ENCODE measurements around the gene IGFBP6. TPM values are rescaled to one million over a fixed set of nuclear protein-coding genes. Genes with fewer than 3 reads are reported as not detected.

The IGFBP6 gene
- total RNA-seq, 2 donors from 2014 or later: 189 to 532 TPM

GRCh38 chr12:53050426-53051057 lies 46.9 kb upstream of the IGFBP6 start:
- 45% methylated on average over 2 of the region's 2 CpGs for WGBS
- H3K9me3 ChIP-seq: no peaks in the 10 kb centered on the region
- peak overlapping the region; percentile 24 to 52 for H3K4me3 ChIP-seq
- H3K27me3 ChIP-seq (replicated peaks; ENCODE audit: insufficient read depth): no peaks in the 10 kb centered on the region
- peak overlapping the region; percentile 99 for H3K27ac ChIP-seq
- TF ChIP-seq POLR2AphosphoS5 (IDR thresholded peaks at IDR 0.05) (no peak), CTCF (IDR thresholded peaks at IDR 0.05) (no peak), POLR2A (IDR thresholded peaks at IDR 0.05) (no peak)
- intact Hi-C loops (cut with DNase I): loop anchor here (10.0 kb wide), 1 partner anchor 454 kb away; the partner anchor contains the start of genes NPFF and TARBP2
- no peaks in the 10 kb centered on the region for H3K36me3 ChIP-seq
- peaks cover 49% of the 10 kb centered on the region for H3K4me1 ChIP-seq (replicated peaks)
- DNase-seq (ENCODE audit: low spot score): no peak

- no peaks in the 10 kb centered on the region for H3K9me3 ChIP-seq
- TF ChIP-seq POLR2A (IDR thresholded peaks at IDR 0.05) (no peak), POLR2AphosphoS5 (IDR thresholded peaks at IDR 0.05) (peak; percentile 76), CTCF (IDR thresholded peaks at IDR 0.05) (peak in 2 of 4 experiments; percentile 37 to 53)
- intact Hi-C loops (cut with DNase I): loop anchor here (10.0 kb wide), 1 partner anchor 454 kb away; the partner anchor contains the start of genes NPFF and TARBP2
- WGBS: 40% methylated on average over 11 of the region's 11 CpGs
- peak; percentile 66 for DNase-seq (ENCODE audit: low spot score)
- no peaks in the 10 kb centered on the region for H3K36me3 ChIP-seq
- no peaks in the 10 kb centered on the region for H3K27me3 ChIP-seq (replicated peaks; ENCODE audit: insufficient read depth)
- peak overlapping the region; percentile 99 for H3K27ac ChIP-seq
- peaks cover 49% of the 10 kb centered on the region for H3K4me1 ChIP-seq (replicated peaks)
- H3K4me3 ChIP-seq: peak overlapping the region; percentile 24 to 52
Measured at GRCh38 chr12:53051058-53051880, 46.2 kb upstream of the IGFBP6 start.

GRCh38 chr12:53051881-53052412 lies 45.5 kb upstream of the IGFBP6 start:
- no peak for DNase-seq (ENCODE audit: low spot score)
- Histone ChIP-seq H3K36me3 (no peaks in the 10 kb centered on the region), H3K4me3 (peak overlapping the region; percentile 4 to 52), H3K27ac (peak overlapping the region; percentile 99), H3K9me3 (no peaks in the 10 kb centered on the region), H3K27me3 (replicated peaks; ENCODE audit: insufficient read depth) (no peaks in the 10 kb centered on the region), H3K4me1 (replicated peaks) (peaks cover 49% of the 10 kb centered on the region)
- intact Hi-C loops (cut with DNase I): loop anchor here (10.0 kb wide), 1 partner anchor 453 kb away; the partner anchor contains the start of genes NPFF and TARBP2
- no peak for TF ChIP-seq CTCF (IDR thresholded peaks at IDR 0.05)
- no peak for TF ChIP-seq POLR2A (IDR thresholded peaks at IDR 0.05)
- TF ChIP-seq POLR2AphosphoS5 (IDR thresholded peaks at IDR 0.05): no peak
- 46% methylated on average over 7 of the region's 7 CpGs for WGBS

- TF ChIP-seq POLR2A (IDR thresholded peaks at IDR 0.05) (no peak), CTCF (IDR thresholded peaks at IDR 0.05) (no peak), POLR2AphosphoS5 (IDR thresholded peaks at IDR 0.05) (peak; percentile 92)
- WGBS: 41% methylated on average over 8 of the region's 11 CpGs
Measured at GRCh38 chr12:53052419-53053217, 44.8 kb upstream of the IGFBP6 start.

More at GRCh38 chr12:53052419-53053217, 44.8 kb upstream of the IGFBP6 start:
- Histone ChIP-seq H3K36me3 (no peaks in the 10 kb centered on the region), H3K27me3 (replicated peaks; ENCODE audit: insufficient read depth) (no peaks in the 10 kb centered on the region), H3K4me1 (replicated peaks) (peaks cover 49% of the 10 kb centered on the region), H3K9me3 (no peaks in the 10 kb centered on the region), H3K27ac (peak overlapping the region; percentile 99), H3K4me3 (peak overlapping the region; percentile 4 to 52)
- intact Hi-C loops (cut with DNase I): loop anchor here (10.0 kb wide), 1 partner anchor 452 kb away; the partner anchor contains the start of genes NPFF and TARBP2
- peak; percentile 93 for DNase-seq (ENCODE audit: low spot score)

All from prostate gland (tissue), 2 donors.